K562 (cell line): Measurements from ENCODE around the gene TIGIT.

Experiments used
- ARNT ChIP-seq, 2 experiments: fragments of 450-650 bp; IDR thresholded peaks; 2 replicates each; pipeline ENCODE4 v1.6.1; 2016; ENCODE audit warnings: mild to moderate bottlenecking in 1 of 2
- CTCF ChIP-seq, 3 experiments: IDR thresholded peaks in 2 of 3; conservative IDR thresholded peaks in 1 of 3; 2 replicates each; pipeline ENCODE4 v1.5.1; 2011 to 2012; ENCODE audit warnings: low read length in 3 of 3, mild to moderate bottlenecking in 3 of 3, control low read depth in 2 of 3, improper control_type of control experiment in 1 of 3, inconsistent platforms in 1 of 3, low read depth in 1 of 3, mixed read lengths in 1 of 3, moderate library complexity in 1 of 3; ENCODE audit not compliant: insufficient read depth in 2 of 3
- MEIS2 ChIP-seq: fragments of 450-650 bp; IDR thresholded peaks from 2 replicates; pipeline ENCODE4 v1.6.1; 2014; ENCODE audit warnings: mild to moderate bottlenecking; ENCODE audit not compliant: partially characterized antibody
- PHB2 ChIP-seq: fragments of 450-650 bp; IDR thresholded peaks from 2 replicates; pipeline ENCODE4 v1.6.1; 2017; ENCODE audit warnings: low read depth
- RAD21 ChIP-seq, 2 experiments: fragments of 250-450 bp in 1 of 2; fragments of 450-650 bp in 1 of 2; sonication (Bioruptor Pico) in 1 of 2; formaldehyde crosslinking in 1 of 2; IDR thresholded peaks in 1 of 2; conservative IDR thresholded peaks in 1 of 2; 2 replicates each; pipeline versions ENCODE4 v1.4.0 to v1.8.0; 2020 to 2022; ENCODE audit warnings: mild to moderate bottlenecking in 2 of 2, moderate library complexity in 1 of 2
- RAD51 ChIP-seq: fragments of 450-650 bp; IDR thresholded peaks from 2 replicates; pipeline ENCODE4 v1.7.1; 2016; ENCODE audit warnings: low read depth, mild to moderate bottlenecking, borderline replicate concordance
- SIN3A ChIP-seq, 2 experiments: fragments of 150-350 bp in 1 of 2; IDR thresholded peaks; 2 replicates each; pipeline ENCODE4 v1.6.1; 2011 to 2016; ENCODE audit warnings: borderline replicate concordance in 2 of 2, low read depth in 2 of 2, low read length in 2 of 2, mild to moderate bottlenecking in 2 of 2, moderate library complexity in 2 of 2; ENCODE audit not compliant: control insufficient read depth in 1 of 2
- SRSF7 ChIP-seq: fragments of 200-400 bp; formaldehyde crosslinking; optimal IDR thresholded peaks from 2 replicates; pipeline ENCODE3; 2017; ENCODE audit warnings: mild to moderate bottlenecking, low read depth, low read length
- TBL1XR1 ChIP-seq, 2 experiments: IDR thresholded peaks; 2 replicates each; pipeline ENCODE4 v1.6.1; 2012; ENCODE audit warnings: improper control_type of control experiment in 2 of 2, low read length in 2 of 2, mild to moderate bottlenecking in 1 of 2
- ZNF12 ChIP-seq: sonication (generic); formaldehyde crosslinking; IDR thresholded peaks from 2 replicates; pipeline ENCODE4 v1.4.0; 2020; ENCODE audit warnings: mild to moderate bottlenecking, missing genetic modification reagents
- ZNF644 ChIP-seq: fragments of 200-800 bp; sonication (Bioruptor generic); IDR thresholded peaks from 2 replicates; pipeline ENCODE4 v1.6.1; 2016; ENCODE audit warnings: low read depth, missing genetic modification characterization, missing compliant biosample characterization
- TF ChIP-seq, protein P1 (sequence below): sonication (generic); formaldehyde crosslinking; IDR thresholded peaks from 2 replicates; pipeline ENCODE4 v1.8.1; 2023; ENCODE audit warnings: mild to moderate bottlenecking, missing genetic modification reagents
- TF ChIP-seq, protein P2 (sequence below): sonication (generic); formaldehyde crosslinking; IDR thresholded peaks from 2 replicates; pipeline ENCODE4 v1.8.1; 2023; ENCODE audit warnings: mild to moderate bottlenecking, missing genetic modification reagents, moderate library complexity
- TF ChIP-seq, protein P3 (sequence below): sonication (generic); formaldehyde crosslinking; IDR thresholded peaks from 2 replicates; pipeline ENCODE4 v1.8.0; 2023; ENCODE audit warnings: mild to moderate bottlenecking, missing genetic modification reagents

GRCh38 chr3:114355653-114356052, 61.8 kb downstream of the TIGIT start:
- TF ChIP-seq CTCF (IDR thresholded peaks at IDR 0.05 in 2 of 3, conservative IDR thresholded peaks at IDR 0.05 in 1 of 3; ENCODE audit: insufficient read depth in 2 of 3, low read depth in 1 of 3, low read length in 3 of 3): no peak
- no peak for TF ChIP-seq ZNF644 (tag)
- TF ChIP-seq, protein P1, sequence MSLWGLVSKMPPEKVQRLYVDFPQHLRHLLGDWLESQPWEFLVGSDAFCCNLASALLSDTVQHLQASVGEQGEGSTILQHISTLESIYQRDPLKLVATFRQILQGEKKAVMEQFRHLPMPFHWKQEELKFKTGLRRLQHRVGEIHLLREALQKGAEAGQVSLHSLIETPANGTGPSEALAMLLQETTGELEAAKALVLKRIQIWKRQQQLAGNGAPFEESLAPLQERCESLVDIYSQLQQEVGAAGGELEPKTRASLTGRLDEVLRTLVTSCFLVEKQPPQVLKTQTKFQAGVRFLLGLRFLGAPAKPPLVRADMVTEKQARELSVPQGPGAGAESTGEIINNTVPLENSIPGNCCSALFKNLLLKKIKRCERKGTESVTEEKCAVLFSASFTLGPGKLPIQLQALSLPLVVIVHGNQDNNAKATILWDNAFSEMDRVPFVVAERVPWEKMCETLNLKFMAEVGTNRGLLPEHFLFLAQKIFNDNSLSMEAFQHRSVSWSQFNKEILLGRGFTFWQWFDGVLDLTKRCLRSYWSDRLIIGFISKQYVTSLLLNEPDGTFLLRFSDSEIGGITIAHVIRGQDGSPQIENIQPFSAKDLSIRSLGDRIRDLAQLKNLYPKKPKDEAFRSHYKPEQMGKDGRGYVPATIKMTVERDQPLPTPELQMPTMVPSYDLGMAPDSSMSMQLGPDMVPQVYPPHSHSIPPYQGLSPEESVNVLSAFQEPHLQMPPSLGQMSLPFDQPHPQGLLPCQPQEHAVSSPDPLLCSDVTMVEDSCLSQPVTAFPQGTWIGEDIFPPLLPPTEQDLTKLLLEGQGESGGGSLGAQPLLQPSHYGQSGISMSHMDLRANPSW (CRISPR knock-in tag): no peak
- TF ChIP-seq, protein P2, sequence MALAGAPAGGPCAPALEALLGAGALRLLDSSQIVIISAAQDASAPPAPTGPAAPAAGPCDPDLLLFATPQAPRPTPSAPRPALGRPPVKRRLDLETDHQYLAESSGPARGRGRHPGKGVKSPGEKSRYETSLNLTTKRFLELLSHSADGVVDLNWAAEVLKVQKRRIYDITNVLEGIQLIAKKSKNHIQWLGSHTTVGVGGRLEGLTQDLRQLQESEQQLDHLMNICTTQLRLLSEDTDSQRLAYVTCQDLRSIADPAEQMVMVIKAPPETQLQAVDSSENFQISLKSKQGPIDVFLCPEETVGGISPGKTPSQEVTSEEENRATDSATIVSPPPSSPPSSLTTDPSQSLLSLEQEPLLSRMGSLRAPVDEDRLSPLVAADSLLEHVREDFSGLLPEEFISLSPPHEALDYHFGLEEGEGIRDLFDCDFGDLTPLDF (CRISPR knock-in tag): no peak
- TF ChIP-seq PHB2: no peak
- no peak for TF ChIP-seq RAD51
- no peak for TF ChIP-seq MEIS2
- TF ChIP-seq ARNT (IDR thresholded peaks at IDR 0.05): no peak
- no peak for TF ChIP-seq SIN3A (IDR thresholded peaks at IDR 0.05; ENCODE audit: borderline replicate concordance in 2 of 2, control insufficient read depth in 1 of 2, low read depth in 2 of 2, low read length in 2 of 2)
- TF ChIP-seq, protein P3, sequence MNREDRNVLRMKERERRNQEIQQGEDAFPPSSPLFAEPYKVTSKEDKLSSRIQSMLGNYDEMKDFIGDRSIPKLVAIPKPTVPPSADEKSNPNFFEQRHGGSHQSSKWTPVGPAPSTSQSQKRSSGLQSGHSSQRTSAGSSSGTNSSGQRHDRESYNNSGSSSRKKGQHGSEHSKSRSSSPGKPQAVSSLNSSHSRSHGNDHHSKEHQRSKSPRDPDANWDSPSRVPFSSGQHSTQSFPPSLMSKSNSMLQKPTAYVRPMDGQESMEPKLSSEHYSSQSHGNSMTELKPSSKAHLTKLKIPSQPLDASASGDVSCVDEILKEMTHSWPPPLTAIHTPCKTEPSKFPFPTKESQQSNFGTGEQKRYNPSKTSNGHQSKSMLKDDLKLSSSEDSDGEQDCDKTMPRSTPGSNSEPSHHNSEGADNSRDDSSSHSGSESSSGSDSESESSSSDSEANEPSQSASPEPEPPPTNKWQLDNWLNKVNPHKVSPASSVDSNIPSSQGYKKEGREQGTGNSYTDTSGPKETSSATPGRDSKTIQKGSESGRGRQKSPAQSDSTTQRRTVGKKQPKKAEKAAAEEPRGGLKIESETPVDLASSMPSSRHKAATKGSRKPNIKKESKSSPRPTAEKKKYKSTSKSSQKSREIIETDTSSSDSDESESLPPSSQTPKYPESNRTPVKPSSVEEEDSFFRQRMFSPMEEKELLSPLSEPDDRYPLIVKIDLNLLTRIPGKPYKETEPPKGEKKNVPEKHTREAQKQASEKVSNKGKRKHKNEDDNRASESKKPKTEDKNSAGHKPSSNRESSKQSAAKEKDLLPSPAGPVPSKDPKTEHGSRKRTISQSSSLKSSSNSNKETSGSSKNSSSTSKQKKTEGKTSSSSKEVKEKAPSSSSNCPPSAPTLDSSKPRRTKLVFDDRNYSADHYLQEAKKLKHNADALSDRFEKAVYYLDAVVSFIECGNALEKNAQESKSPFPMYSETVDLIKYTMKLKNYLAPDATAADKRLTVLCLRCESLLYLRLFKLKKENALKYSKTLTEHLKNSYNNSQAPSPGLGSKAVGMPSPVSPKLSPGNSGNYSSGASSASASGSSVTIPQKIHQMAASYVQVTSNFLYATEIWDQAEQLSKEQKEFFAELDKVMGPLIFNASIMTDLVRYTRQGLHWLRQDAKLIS (CRISPR knock-in tag): no peak
- no peak for TF ChIP-seq ZNF12 (CRISPR knock-in tag)
- TF ChIP-seq TBL1XR1 (IDR thresholded peaks at IDR 0.05; ENCODE audit: low read length in 2 of 2): no peak
- TF ChIP-seq RAD21 (CRISPR knock-in tag; conservative IDR thresholded peaks at IDR 0.05 in 1 of 2, IDR thresholded peaks at IDR 0.05 in 1 of 2): no peak
- TF ChIP-seq SRSF7: no peak
